Panc1 (cell line): ENCODE data around the gene RBMS1. TPM values are rescaled to one million over a fixed set of nuclear protein-coding genes. Genes with fewer than 3 reads are reported as not detected.
A peak's percentile ranks its signal among the peaks of the same experiment; 100 is the strongest.

Source experiments
- ATAC-seq: fragments of 200-7000 bp; cut with Tn5 transposase; 2 replicates; pipeline ENCODE4 v1.9.1; 2020; ENCODE audit warnings: mild to moderate bottlenecking, moderate library complexity
- BruUV-seq: library from RNA; stranded (reverse); fragments of 400-500 nt; replicated peaks from 2 replicates; lab custom pipeline; 2021; lab: Mats Ljungman, UMichigan
- CTCF ChIA-PET: fragments of 300-600 bp; sonication (Branson Sonifier 250); formaldehyde crosslinking; loops from one replicate; lab custom pipeline; 2022; ENCODE audit warnings: antibody characterized with exemption; lab: Charles Lee
- POLR2A ChIA-PET: fragments of 300-600 bp; sonication (Branson Sonifier 250); formaldehyde crosslinking; loops from one replicate; lab custom pipeline; 2022; ENCODE audit warnings: antibody characterized with exemption; lab: Charles Lee
- DNase-seq: peaks from one replicate; pipeline ENCODE4 v3.0.0-alpha.2; 2010; ENCODE audit warnings: low read depth, low spot score
- H3K27ac ChIP-seq: 2 replicates; pipeline ENCODE4 v1.5.1; 2011; ENCODE audit warnings: mild to moderate bottlenecking, low read length, inconsistent platforms
- H3K27me3 ChIP-seq: fragments of 200-500 bp; sonication (Bioruptor generic); 2 replicates; pipeline ENCODE4 v1.6.0; 2014; ENCODE audit warnings: low read length, inconsistent platforms; ENCODE audit not compliant: control insufficient read depth, insufficient read depth
- H3K36me3 ChIP-seq: fragments of 200-500 bp; sonication (Bioruptor generic); 2 replicates; pipeline ENCODE4 v1.5.1; 2014; ENCODE audit warnings: inconsistent platforms, mild to moderate bottlenecking, low read length, moderate library complexity; ENCODE audit not compliant: control insufficient read depth, insufficient read depth
- H3K4me1 ChIP-seq: 2 replicates; pipeline ENCODE4 v1.5.1; 2011; ENCODE audit warnings: inconsistent platforms, mild to moderate bottlenecking, low read length, moderate library complexity; ENCODE audit not compliant: control insufficient read depth, insufficient read depth
- H3K4me3 ChIP-seq, 2 experiments: 2 replicates each; pipeline ENCODE4 v1.5.1; 2011 to 2012; ENCODE audit warnings: low read depth in 2 of 2, low read length in 2 of 2, mild to moderate bottlenecking in 2 of 2, inconsistent platforms in 1 of 2, moderate library complexity in 1 of 2
- H3K9me3 ChIP-seq: fragments of 200-500 bp; sonication (Bioruptor generic); 2 replicates; pipeline ENCODE4 v1.5.1; 2014; ENCODE audit warnings: low read depth, mild to moderate bottlenecking, inconsistent platforms, low read length, moderate library complexity; ENCODE audit not compliant: control insufficient read depth, insufficient read depth
- CTCF ChIP-seq: fragments of 450-650 bp; IDR thresholded peaks from 2 replicates; pipeline ENCODE4 v1.5.1; 2017; ENCODE audit warnings: mild to moderate bottlenecking
- POLR2AphosphoS5 ChIP-seq: IDR thresholded peaks from 2 replicates; pipeline ENCODE4 v1.6.1; 2012; ENCODE audit warnings: mild to moderate bottlenecking, low read depth, low read length, moderate library complexity
- REST ChIP-seq, 2 experiments: IDR thresholded peaks; 2 replicates each; pipeline ENCODE4 v1.6.1; 2011 to 2012; ENCODE audit warnings: low read depth in 2 of 2, control low read depth in 1 of 2, low read length in 1 of 2, mild to moderate bottlenecking in 1 of 2, moderate library complexity in 1 of 2; ENCODE audit not compliant: insufficient read depth in 1 of 2
- SIN3A ChIP-seq: IDR thresholded peaks from 2 replicates; pipeline ENCODE4 v1.6.1; 2012; ENCODE audit warnings: low read depth, mild to moderate bottlenecking, low read length, moderate library complexity, borderline replicate concordance; ENCODE audit not compliant: insufficient read depth
- TCF7L2 ChIP-seq: IDR thresholded peaks from 2 replicates; pipeline ENCODE4 v1.6.1; 2011; ENCODE audit warnings: mild to moderate bottlenecking, low read depth, low read length, inconsistent platforms
- in situ Hi-C: cut with HindIII; loops from 2 replicates; pipeline ENCODE4 v1.10.0; 2016; ENCODE audit warnings: low sequenced_read_pairs, low pct_unique_long_range_greater_than_20kb
- intact Hi-C: fragments of 100-400 bp; cut with micrococcal nuclease; formaldehyde crosslinking; loops from one replicate; pipeline ENCODE4 v1.10.0; 2022; ENCODE audit not compliant: unreplicated experiment
- total RNA-seq: library from RNA; stranded (reverse); gene quantifications from one replicate; pipeline ENCODE4 v1.2.1, GENCODE V29; 2021; ENCODE audit not compliant: unreplicated experiment

The RBMS1 gene
- total RNA-seq, 1 experiment from 2014 or later, result 67.0 TPM

GRCh38 chr2:160303076-160303475 is 190.5 kb downstream of the RBMS1 start:
- H3K4me1 ChIP-seq, result no peaks in the 10 kb centered on the region
- H3K27ac ChIP-seq, result no peak overlapping the region
- ATAC-seq, result no peak
- ChIA-PET CTCF (interaction anchor here (0.6 kb wide), 1 partner anchor 17 kb away, joined by 3 read pairs; no protein-coding TSS in a partner anchor), POLR2A (no interaction called here)
- no peak for DNase-seq
- H3K27me3 ChIP-seq, result no peaks in the 10 kb centered on the region
- no TSS peak for BruUV-seq
- H3K4me3 ChIP-seq, result no peak overlapping the region
- no peaks in the 10 kb centered on the region; the same call in 1 of the 2 replicates for H3K9me3 ChIP-seq
- intact Hi-C loops (no loop called here), in situ Hi-C loops (no loop called here)
- no peak for TF ChIP-seq REST (IDR thresholded peaks at IDR 0.05; ENCODE audit: insufficient read depth in 1 of 2, low read depth in 2 of 2, low read length in 1 of 2)
- TF ChIP-seq POLR2AphosphoS5, result no peak
- no peak for TF ChIP-seq SIN3A
- no peak for TF ChIP-seq CTCF
- no peak for TF ChIP-seq TCF7L2
- peaks cover 8% of the 10 kb centered on the region; the same call in 1 of the 2 replicates for H3K36me3 ChIP-seq

- ChIA-PET POLR2A (interaction anchor here (0.6 kb wide), 1 partner anchor 16 kb away, joined by 17 read pairs; no protein-coding TSS in a partner anchor), CTCF (interaction anchor here (0.7 kb wide), 1 partner anchor 12 kb away, joined by 6 read pairs; no protein-coding TSS in a partner anchor)
- BruUV-seq, result TSS peak; percentile 26
- H3K4me1 ChIP-seq, result no peaks in the 10 kb centered on the region
- H3K27me3 ChIP-seq, result no peaks in the 10 kb centered on the region
- peaks cover 8% of the 10 kb centered on the region; the same call in 1 of the 2 replicates for H3K36me3 ChIP-seq
- in situ Hi-C loops, result no loop called here
- ATAC-seq (no peak), DNase-seq (no peak)
- intact Hi-C loops, result no loop called here
- H3K27ac ChIP-seq, result no peak overlapping the region
- H3K4me3 ChIP-seq, result no peak overlapping the region
- no peaks in the 10 kb centered on the region; the same call in 1 of the 2 replicates for H3K9me3 ChIP-seq
- TF ChIP-seq SIN3A (no peak), POLR2AphosphoS5 (no peak), CTCF (no peak), REST (IDR thresholded peaks at IDR 0.05; ENCODE audit: insufficient read depth in 1 of 2, low read depth in 2 of 2, low read length in 1 of 2) (no peak)
These were observed 192.2 kb downstream of the RBMS1 start for GRCh38 chr2:160301420-160301819.
